NB4 (cell line): ENCODE data around the gene HILPDA.

Experiments used
- MYC ChIP-seq: IDR thresholded peaks from 2 replicates; pipeline ENCODE4 v1.6.1; 2011; ENCODE audit warnings: low read depth, low read length
- POLR2A ChIP-seq: IDR thresholded peaks from 2 replicates; pipeline ENCODE4 v1.6.1; 2011; ENCODE audit warnings: mild to moderate bottlenecking; ENCODE audit not compliant: insufficient read length; ENCODE audit errors: extremely low read depth
- TF ChIP-seq, protein P1 (sequence below): IDR thresholded peaks from one replicate; pipeline ENCODE4 v1.5.1; 2012; ENCODE audit warnings: low read depth, low read length

DNA sequence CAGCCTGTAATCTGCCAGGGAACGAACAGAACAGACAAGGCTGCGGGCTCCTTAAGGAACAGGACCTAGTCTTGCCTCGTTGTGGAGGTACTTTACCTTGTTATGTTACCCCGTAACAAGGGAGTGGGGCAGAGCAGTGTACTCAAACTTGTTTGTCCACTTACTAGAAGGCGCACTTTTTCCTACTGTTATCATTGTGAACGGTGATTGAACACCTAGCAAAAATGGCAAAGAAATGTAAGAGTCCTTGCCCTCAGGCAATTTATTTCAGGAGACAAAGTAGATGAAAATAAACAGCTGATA, 45.3 kb upstream of the HILPDA start:
- TF ChIP-seq POLR2A: no peak
- TF ChIP-seq, protein P1, sequence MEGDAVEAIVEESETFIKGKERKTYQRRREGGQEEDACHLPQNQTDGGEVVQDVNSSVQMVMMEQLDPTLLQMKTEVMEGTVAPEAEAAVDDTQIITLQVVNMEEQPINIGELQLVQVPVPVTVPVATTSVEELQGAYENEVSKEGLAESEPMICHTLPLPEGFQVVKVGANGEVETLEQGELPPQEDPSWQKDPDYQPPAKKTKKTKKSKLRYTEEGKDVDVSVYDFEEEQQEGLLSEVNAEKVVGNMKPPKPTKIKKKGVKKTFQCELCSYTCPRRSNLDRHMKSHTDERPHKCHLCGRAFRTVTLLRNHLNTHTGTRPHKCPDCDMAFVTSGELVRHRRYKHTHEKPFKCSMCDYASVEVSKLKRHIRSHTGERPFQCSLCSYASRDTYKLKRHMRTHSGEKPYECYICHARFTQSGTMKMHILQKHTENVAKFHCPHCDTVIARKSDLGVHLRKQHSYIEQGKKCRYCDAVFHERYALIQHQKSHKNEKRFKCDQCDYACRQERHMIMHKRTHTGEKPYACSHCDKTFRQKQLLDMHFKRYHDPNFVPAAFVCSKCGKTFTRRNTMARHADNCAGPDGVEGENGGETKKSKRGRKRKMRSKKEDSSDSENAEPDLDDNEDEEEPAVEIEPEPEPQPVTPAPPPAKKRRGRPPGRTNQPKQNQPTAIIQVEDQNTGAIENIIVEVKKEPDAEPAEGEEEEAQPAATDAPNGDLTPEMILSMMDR: no peak
- no peak for TF ChIP-seq MYC
